ENCODE measurements around the gene OR5B3.

GRCh38 chr11:58442136-58442535 lies 35.5 kb upstream of the OR5B3 start, which contains the start of gene OR5B12:
- TF ChIP-seq POLR2A (IDR thresholded peaks at IDR 0.05) = no peak
- TF ChIP-seq CTCF (IDR thresholded peaks at IDR 0.05) = no peak
